H1 (cell line): ENCODE measurements around the gene FGF6. TPM values are rescaled to one million over a fixed set of nuclear protein-coding genes. Genes with fewer than 3 reads are reported as not detected.

ENCODE experiments used
- CTCF ChIA-PET: fragments of 300-600 bp; sonication (Branson Sonifier 250); formaldehyde crosslinking; loops from one replicate; lab custom pipeline; 2021; ENCODE audit not compliant: partially characterized antibody; lab: Charles Lee
- POLR2A ChIA-PET: fragments of 300-600 bp; sonication (Branson Sonifier 250); formaldehyde crosslinking; loops from one replicate; lab custom pipeline; 2021; ENCODE audit warnings: inconsistent platforms; ENCODE audit not compliant: partially characterized antibody; lab: Charles Lee
- DNase-seq, 2 experiments: peaks; one replicate each; pipeline versions ENCODE4 v3.0.0 to v3.0.0-alpha.2; 2010 to 2022; ENCODE audit warnings: low spot score in 2 of 2, low read depth in 1 of 2, mixed read lengths in 1 of 2
- FAIRE-seq: peaks from 2 replicates; lab custom pipeline; 2011; peaks lifted over from hg19 to GRCh38; lab: Jason Lieb, UNC
- H2AFZ ChIP-seq: 2 replicates; pipeline ENCODE4 v1.8.1; 2012; ENCODE audit warnings: low read length, inconsistent platforms
- H2AK5ac ChIP-seq: 2 replicates; pipeline ENCODE4 v1.6.1; 2013; ENCODE audit warnings: low read depth, low read length
- H2BK120ac ChIP-seq: replicated peaks from 2 replicates; pipeline ENCODE3; 2013; ENCODE audit warnings: low read depth, low read length, inconsistent platforms
- H2BK12ac ChIP-seq: 2 replicates; pipeline ENCODE4 v1.6.1; 2013; ENCODE audit warnings: low read depth, low read length
- H2BK15ac ChIP-seq: 2 replicates; pipeline ENCODE4 v1.6.1; 2013; ENCODE audit warnings: low read length
- H2BK20ac ChIP-seq: 2 replicates; pipeline ENCODE4 v1.6.1; 2013; ENCODE audit warnings: low read length
- H2BK5ac ChIP-seq: 2 replicates; pipeline ENCODE4 v1.6.1; 2013; ENCODE audit warnings: low read depth, low read length
- H3K14ac ChIP-seq: 2 replicates; pipeline ENCODE4 v1.6.1; 2013; ENCODE audit warnings: inconsistent platforms; ENCODE audit not compliant: insufficient read length
- H3K18ac ChIP-seq: 2 replicates; pipeline ENCODE4 v1.6.1; 2013; ENCODE audit warnings: low read length; ENCODE audit errors: extremely low read depth
- H3K23ac ChIP-seq: 2 replicates; pipeline ENCODE4 v1.6.1; 2013; ENCODE audit warnings: inconsistent platforms; ENCODE audit not compliant: insufficient read length
- H3K23me2 ChIP-seq: 2 replicates; pipeline ENCODE4 v1.6.1; 2013; ENCODE audit warnings: low read depth, low read length
- H3K27ac ChIP-seq: 2 replicates; pipeline ENCODE4 v1.6.1; 2011; ENCODE audit warnings: low read depth, low read length, inconsistent platforms
- H3K27me3 ChIP-seq, 4 experiments: replicated peaks in 1 of 4; 1 replicate in 1 of 4; 2 replicates in 3 of 4; pipeline versions ENCODE4 v1.6.1 to v1.8.1; 2011 to 2013; ENCODE audit warnings: low read length in 3 of 4, mild to moderate bottlenecking in 3 of 4, inconsistent platforms in 2 of 4, mixed read lengths in 2 of 4, moderate library complexity in 1 of 4; ENCODE audit not compliant: control insufficient read depth in 3 of 4, insufficient read depth in 3 of 4; ENCODE audit errors: extremely low read depth in 1 of 4
- H3K36me3 ChIP-seq, 4 experiments: 2 replicates each; pipeline versions ENCODE4 v1.6.1 to v1.8.1; 2011 to 2013; ENCODE audit warnings: mild to moderate bottlenecking in 4 of 4, low read length in 3 of 4, moderate library complexity in 2 of 4, control low read depth in 1 of 4, inconsistent platforms in 1 of 4; ENCODE audit not compliant: insufficient read depth in 4 of 4, control insufficient read depth in 2 of 4
- H3K4ac ChIP-seq: replicated peaks from 2 replicates; pipeline ENCODE3; 2013; ENCODE audit warnings: low read length, low read depth, mixed read lengths, inconsistent platforms; ENCODE audit not compliant: insufficient read length
- H3K4me1 ChIP-seq, 4 experiments: replicated peaks in 1 of 4; 1 replicate in 1 of 4; 2 replicates in 3 of 4; pipeline versions ENCODE4 v1.6.1 to v1.8.1; 2011 to 2013; ENCODE audit warnings: low read length in 3 of 4, inconsistent platforms in 2 of 4, mixed read lengths in 1 of 4; ENCODE audit not compliant: insufficient read depth in 4 of 4, control insufficient read depth in 3 of 4
- H3K4me2 ChIP-seq, 2 experiments: 2 replicates each; pipeline versions ENCODE4 v1.6.1 to v1.8.1; 2011 to 2013; ENCODE audit warnings: low read depth in 2 of 2, low read length in 2 of 2, control low read depth in 1 of 2, inconsistent platforms in 1 of 2, mild to moderate bottlenecking in 1 of 2; ENCODE audit not compliant: insufficient read depth in 1 of 2
- H3K4me3 ChIP-seq, 4 experiments: fragments of 200-600, 300-600 bp in 1 of 4; sonication (generic), shearing (Covaris generic), sonication (Bioruptor Twin) in 1 of 4; 2 replicates each; pipeline versions ENCODE4 v1.5.1 to v1.8.1; 2011 to 2016; ENCODE audit warnings: low read length in 4 of 4, low read depth in 3 of 4, control low read depth in 2 of 4, inconsistent platforms in 2 of 4, mild to moderate bottlenecking in 2 of 4, mixed read lengths in 1 of 4, moderate library complexity in 1 of 4; ENCODE audit not compliant: insufficient read depth in 2 of 4; ENCODE audit errors: extremely low read depth in 1 of 4
- H3K56ac ChIP-seq: replicated peaks from 2 replicates; pipeline ENCODE3; 2013; ENCODE audit warnings: low read depth, mild to moderate bottlenecking, mixed read lengths, low read length, inconsistent platforms; ENCODE audit not compliant: insufficient read length
- H3K79me1 ChIP-seq: 2 replicates; pipeline ENCODE4 v1.6.1; 2013; ENCODE audit warnings: low read depth, low read length, control low read depth
- H3K79me2 ChIP-seq, 2 experiments: 2 replicates each; pipeline versions ENCODE4 v1.6.1 to v1.8.1; 2012 to 2013; ENCODE audit warnings: low read length in 2 of 2, mild to moderate bottlenecking in 2 of 2, inconsistent platforms in 1 of 2; ENCODE audit not compliant: insufficient read depth in 2 of 2, control insufficient read depth in 1 of 2
- H3K9ac ChIP-seq, 4 experiments: replicated peaks in 1 of 4; 1 replicate in 1 of 4; 2 replicates in 3 of 4; pipeline versions ENCODE4 v1.6.1 to v1.8.1; 2011 to 2013; ENCODE audit warnings: low read depth in 3 of 4, low read length in 3 of 4, control low read depth in 2 of 4, mild to moderate bottlenecking in 2 of 4, moderate library complexity in 2 of 4, inconsistent platforms in 1 of 4; ENCODE audit errors: extremely low read depth in 1 of 4
- H3K9me3 ChIP-seq, 2 experiments: 2 replicates each; pipeline versions ENCODE4 v1.6.1 to v1.8.1; 2012 to 2013; ENCODE audit warnings: mild to moderate bottlenecking in 2 of 2, moderate library complexity in 2 of 2, control low read depth in 1 of 2, inconsistent platforms in 1 of 2, low read depth in 1 of 2, low read length in 1 of 2, mixed read lengths in 1 of 2; ENCODE audit not compliant: insufficient read depth in 2 of 2
- H4K20me1 ChIP-seq, 2 experiments: replicated peaks in 1 of 2; 2 replicates each; pipeline versions ENCODE3 to v1.8.1; 2011 to 2013; ENCODE audit warnings: inconsistent platforms in 2 of 2, low read length in 2 of 2, mild to moderate bottlenecking in 1 of 2; ENCODE audit not compliant: insufficient read depth in 2 of 2, control insufficient read depth in 1 of 2
- H4K5ac ChIP-seq: 2 replicates; pipeline ENCODE4 v1.6.1; 2013; ENCODE audit warnings: low read length, low read depth, mixed read lengths, inconsistent platforms; ENCODE audit not compliant: insufficient read length
- H4K8ac ChIP-seq: 2 replicates; pipeline ENCODE4 v1.8.0; 2013; ENCODE audit warnings: mild to moderate bottlenecking, moderate library complexity, low read length, inconsistent platforms; ENCODE audit not compliant: insufficient read depth; ENCODE audit errors: extremely low read depth
- H4K91ac ChIP-seq: replicated peaks from 2 replicates; pipeline ENCODE3; 2013; ENCODE audit warnings: low read length, mixed read lengths, inconsistent platforms; ENCODE audit not compliant: insufficient read length
- ATF2 ChIP-seq: IDR thresholded peaks from 2 replicates; pipeline ENCODE4 v1.6.1; 2012; ENCODE audit warnings: low read length, inconsistent platforms
- ATF3 ChIP-seq: IDR thresholded peaks from 2 replicates; pipeline ENCODE4 v1.6.1; 2011; ENCODE audit warnings: low read depth, mild to moderate bottlenecking, low read length; ENCODE audit not compliant: insufficient read depth
- BCL11A ChIP-seq, 2 experiments: IDR thresholded peaks; one replicate each; pipeline ENCODE4 v1.6.1; 2011; ENCODE audit warnings: low read depth in 2 of 2, low read length in 2 of 2, mild to moderate bottlenecking in 2 of 2
- FOSL1 ChIP-seq: IDR thresholded peaks from 2 replicates; pipeline ENCODE4 v1.6.1; 2011; ENCODE audit warnings: mild to moderate bottlenecking, low read depth, low read length, moderate library complexity; ENCODE audit not compliant: insufficient read depth
- HDAC2 ChIP-seq, 2 experiments: fragments of 300-600 bp in 1 of 2; sonication (generic) in 1 of 2; IDR thresholded peaks; 2 replicates each; pipeline ENCODE4 v1.6.1; 2011 to 2012; ENCODE audit warnings: low read depth in 2 of 2, low read length in 2 of 2, mild to moderate bottlenecking in 2 of 2, moderate library complexity in 2 of 2, borderline replicate concordance in 1 of 2, inconsistent platforms in 1 of 2
- MAFK ChIP-seq: IDR thresholded peaks from 2 replicates; pipeline ENCODE4 v1.6.1; 2012; ENCODE audit warnings: low read depth, mild to moderate bottlenecking, improper control_type of control experiment, low read length
- POLR2A ChIP-seq, 2 experiments: IDR thresholded peaks; 1 replicate in 1 of 2; 2 replicates in 1 of 2; pipeline ENCODE4 v1.6.1; 2011; ENCODE audit warnings: low read depth in 2 of 2, low read length in 2 of 2, mild to moderate bottlenecking in 2 of 2; ENCODE audit errors: control extremely low read depth in 1 of 2
- SIN3A ChIP-seq, 2 experiments: IDR thresholded peaks in 1 of 2; conservative IDR thresholded peaks in 1 of 2; 2 replicates each; pipeline ENCODE4 v1.6.1; 2011 to 2012; ENCODE audit warnings: low read length in 2 of 2, improper control_type of control experiment in 1 of 2, low read depth in 1 of 2, mild to moderate bottlenecking in 1 of 2
- SIRT6 ChIP-seq: IDR thresholded peaks from one replicate; pipeline ENCODE4 v1.7.1; 2012; ENCODE audit warnings: low read length, inconsistent platforms
- SP4 ChIP-seq: IDR thresholded peaks from 2 replicates; pipeline ENCODE4 v1.6.1; 2012; ENCODE audit warnings: low read length, inconsistent platforms
- YY1 ChIP-seq: IDR thresholded peaks from 2 replicates; pipeline ENCODE4 v1.6.1; 2011; ENCODE audit warnings: low read depth, mild to moderate bottlenecking, low read length
- ZNF274 ChIP-seq: IDR thresholded peaks from 2 replicates; pipeline ENCODE4 v1.7.0; 2012; ENCODE audit warnings: low read length, borderline replicate concordance; ENCODE audit errors: extremely low read depth
- WGBS, 2 experiments: shearing (Covaris generic) in 1 of 2; methylation state at CpG; one replicate each; pipeline versions ENCODE4 v1.1.6 to v1.1.7; 2013 to 2015; ENCODE audit warnings: low lambda C conversion rate in 2 of 2, mixed read lengths in 2 of 2, inconsistent platforms in 1 of 2, low coverage in 1 of 2, missing lambda C conversion rate in 1 of 2; ENCODE audit not compliant: insufficient replicate concordance in 2 of 2, insufficient coverage in 1 of 2, insufficient read length in 1 of 2; ENCODE audit errors: extremely low coverage in 1 of 2, missing lambda C conversion rate in 1 of 2; 5-methylcytosine and 5-hydroxymethylcytosine counted together
- polyA plus RNA-seq, 7 experiments: library from polyadenylated mRNA; depleted of rRNA in 3 of 7; stranded (reverse) in 5 of 7; unstranded in 2 of 7; fragments of >200 nt in 5 of 7; fragments of 200-250 nt in 2 of 7; gene quantifications; 1 replicate in 5 of 7; 2 replicates in 1 of 7; 4 replicates in 1 of 7; pipeline versions ENCODE4 v1.2.1 to v1.2.3, GENCODE V29; 2011 to 2013; ENCODE audit warnings: missing spikeins in 2 of 7, mixed read lengths in 2 of 7
- total RNA-seq: library from RNA; stranded (reverse); fragmentation: NEBNext Ultra II Directional; extraction: Animal tissue kit (Norgen Biotek cat#: 25700); gene quantifications from 2 replicates; pipeline ENCODE4 v1.2.1, GENCODE V29; 2021

Gene FGF6
- total and polyA plus RNA-seq, 2 of the 8 experiments (the other 6 are each of a cell fraction or from before 2014, with no cell fraction given): not detected

GRCh38 chr12:4402996-4403395 lies 42.6 kb downstream of the FGF6 start:
- H4K20me1 ChIP-seq: no peaks in the 10 kb centered on the region
- no peaks in the 10 kb centered on the region for H3K79me1 ChIP-seq
- no peak overlapping the region for H3K18ac ChIP-seq
- no peak overlapping the region for H3K4me3 ChIP-seq
- H2BK15ac ChIP-seq: no peak overlapping the region
- H4K8ac ChIP-seq: no peak overlapping the region
- H3K4ac ChIP-seq: no peak overlapping the region
- H2AFZ ChIP-seq: no peak overlapping the region
- no peaks in the 10 kb centered on the region for H3K36me3 ChIP-seq
- H2AK5ac ChIP-seq: no peak overlapping the region
- H4K91ac ChIP-seq: no peak overlapping the region
- ChIA-PET CTCF (interaction anchor here (1.1 to 2.5 kb wide), 7 partner anchors 9 to 95 kb away, joined by 3 to 10 read pairs (median 3); partner anchors contain the start of gene FGF23), POLR2A (no interaction called here)
- H3K9me3 ChIP-seq: no peaks in the 10 kb centered on the region
- no peaks in the 10 kb centered on the region for H3K4me1 ChIP-seq
- H3K4me2 ChIP-seq: no peak overlapping the region
- no peak overlapping the region for H3K9ac ChIP-seq
- no peak overlapping the region for H3K14ac ChIP-seq
- H3K79me2 ChIP-seq: no peaks in the 10 kb centered on the region
- no peak overlapping the region for H3K56ac ChIP-seq
- no peak overlapping the region for H2BK12ac ChIP-seq
- 81% methylated on average over 4 of the region's 4 CpGs; no CpG with 5 or more reads in 1 of the 2 experiments for WGBS, 2 experiments
- no peak overlapping the region for H3K27ac ChIP-seq
- no peak overlapping the region for H3K23ac ChIP-seq
- FAIRE-seq (no peak), DNase-seq (no peak)
- no peak overlapping the region for H4K5ac ChIP-seq
- H3K27me3 ChIP-seq: no peaks in the 10 kb centered on the region
- H2BK5ac ChIP-seq: no peak overlapping the region
- no peak overlapping the region for H2BK120ac ChIP-seq
- H3K23me2 ChIP-seq: no peaks in the 10 kb centered on the region
- no peak overlapping the region for H2BK20ac ChIP-seq
- TF ChIP-seq MAFK (no peak), SP4 (no peak), BCL11A (IDR thresholded peaks at IDR 0.05; ENCODE audit: low read depth in 2 of 2, low read length in 2 of 2) (no peak), SIRT6 (no peak), POLR2A (IDR thresholded peaks at IDR 0.05; ENCODE audit: control extremely low read depth in 1 of 2, low read depth in 2 of 2, low read length in 2 of 2) (no peak), YY1 (no peak), ZNF274 (no peak), ATF3 (no peak), FOSL1 (no peak), ATF2 (no peak), SIN3A (conservative IDR thresholded peaks at IDR 0.05 in 1 of 2, IDR thresholded peaks at IDR 0.05 in 1 of 2; ENCODE audit: low read depth in 1 of 2, low read length in 2 of 2) (no peak), HDAC2 (IDR thresholded peaks at IDR 0.05; ENCODE audit: borderline replicate concordance in 1 of 2, low read depth in 2 of 2, low read length in 2 of 2) (no peak)
